ENCODE measurements around the gene PXMP4. TPM values are rescaled to one million over a fixed set of nuclear protein-coding genes. Genes with fewer than 3 reads are reported as not detected.
A peak's percentile ranks its signal among the peaks of the same experiment; 100 is the strongest.
"Not testable (repeated sequence)": the region's sequence is repeated elsewhere in the genome, so short reads cannot be mapped to it uniquely, and the experiment has no call there.

PXMP4 gene
- 1 to 10 TPM; 8.9 to 9.5 (median 9.1) TPM for polyA plus RNA-seq (ENCODE audit: insufficient read length in 4 of 4)

- peak; percentile 78 to 87 (median 86) for DNase-seq (ENCODE audit: low read depth in 4 of 4, low spot score in 3 of 4)
These were observed at the start of gene PXMP4 for GRCh38 chr20:33719989-33720709. PXMP4 (minus strand) TSS chr20:33720310; CDS start chr20:33720207, 103 bp downstream.

- no peak for DNase-seq (ENCODE audit: low read depth in 4 of 4, low spot score in 3 of 4)
These were observed 48.9 kb upstream of the PXMP4 start for GRCh38 chr20:33769043-33769442.

- DNase-seq (ENCODE audit: low read depth in 4 of 4, low spot score in 3 of 4) = no peak
These were observed 47.6 kb upstream of the PXMP4 start for GRCh38 chr20:33767777-33768138.

- no peak for DNase-seq (ENCODE audit: low read depth in 4 of 4, low spot score in 3 of 4)
These were observed 46.6 kb upstream of the PXMP4 start for GRCh38 chr20:33766686-33767085.

- no peak for DNase-seq (ENCODE audit: low read depth in 4 of 4, low spot score in 3 of 4)
These were observed 45.5 kb upstream of the PXMP4 start for GRCh38 chr20:33765592-33765991.

- DNase-seq (ENCODE audit: low read depth in 4 of 4, low spot score in 3 of 4) = no peak
These were observed 45.0 kb upstream of the PXMP4 start for GRCh38 chr20:33765099-33765498.

GRCh38 chr20:33761698-33762250 lies 41.7 kb upstream of the PXMP4 start:
- DNase-seq (ENCODE audit: low read depth in 4 of 4, low spot score in 3 of 4) = no peak

- DNase-seq (ENCODE audit: low read depth in 4 of 4, low spot score in 3 of 4) = no peak
These were observed 37.3 kb upstream of the PXMP4 start for GRCh38 chr20:33757458-33757857.

GRCh38 chr20:33757046-33757445 lies 36.9 kb upstream of the PXMP4 start:
- no peak for DNase-seq (ENCODE audit: low read depth in 4 of 4, low spot score in 3 of 4)

- DNase-seq (ENCODE audit: low read depth in 4 of 4, low spot score in 3 of 4) = not testable (repeated sequence)
These were observed 35.9 kb upstream of the PXMP4 start for GRCh38 chr20:33755936-33756490.

GRCh38 chr20:33753763-33754162 lies 33.7 kb upstream of the PXMP4 start:
- no peak for DNase-seq (ENCODE audit: low read depth in 4 of 4, low spot score in 3 of 4)

- no peak for DNase-seq (ENCODE audit: low read depth in 4 of 4, low spot score in 3 of 4)
These were observed 33.0 kb upstream of the PXMP4 start for GRCh38 chr20:33753143-33753542.

- no peak for DNase-seq (ENCODE audit: low read depth in 4 of 4, low spot score in 3 of 4)
These were observed 31.7 kb upstream of the PXMP4 start for GRCh38 chr20:33751775-33752174.

- no peak for DNase-seq (ENCODE audit: low read depth in 4 of 4, low spot score in 3 of 4)
These were observed 26.4 kb upstream of the PXMP4 start for GRCh38 chr20:33746325-33746998.

GRCh38 chr20:33744773-33745385 lies 24.8 kb upstream of the PXMP4 start:
- DNase-seq (ENCODE audit: low read depth in 4 of 4, low spot score in 3 of 4) = no peak

- DNase-seq (ENCODE audit: low read depth in 4 of 4, low spot score in 3 of 4) = no peak
These were observed 24.1 kb upstream of the PXMP4 start for GRCh38 chr20:33744181-33744580.

GRCh38 chr20:33740189-33740588 lies 20.1 kb upstream of the PXMP4 start:
- DNase-seq (ENCODE audit: low read depth in 4 of 4, low spot score in 3 of 4) = no peak

- DNase-seq (ENCODE audit: low read depth in 4 of 4, low spot score in 3 of 4) = no peak
These were observed 19.4 kb upstream of the PXMP4 start for GRCh38 chr20:33739493-33739892.

- no peak for DNase-seq (ENCODE audit: low read depth in 4 of 4, low spot score in 3 of 4)
These were observed 16.9 kb upstream of the PXMP4 start for GRCh38 chr20:33736962-33737361.

- no peak for DNase-seq (ENCODE audit: low read depth in 4 of 4, low spot score in 3 of 4)
These were observed 13.8 kb upstream of the PXMP4 start for GRCh38 chr20:33733654-33734576.
